Tibial nerve (tissue), 4 donors: ENCODE results near the gene HSPB3.

Source experiments
- EP300 ChIP-seq, 2 donors: sonication (generic); formaldehyde crosslinking; IDR thresholded peaks; one replicate each; pipeline ENCODE4 v1.6.1; 2017; ENCODE audit warnings: antibody characterized with exemption in 2 of 2, mild to moderate bottlenecking in 1 of 2
- POLR2A ChIP-seq, 2 donors: fragments of 450-650 bp; IDR thresholded peaks; one replicate each; pipeline ENCODE4 v1.6.1; 2017; ENCODE audit warnings: antibody characterized with exemption in 2 of 2, mild to moderate bottlenecking in 2 of 2, moderate library complexity in 2 of 2
- TF ChIP-seq, protein P1 (sequence below), 5 experiments: fragments of 200-600 bp in 3 of 5; fragments of 450-650 bp in 2 of 5; sonication (generic) in 3 of 5; IDR thresholded peaks; one replicate each; pipeline ENCODE4 v1.5.1; 2016 to 2019; ENCODE audit warnings: antibody characterized with exemption in 5 of 5, mild to moderate bottlenecking in 3 of 5, moderate library complexity in 2 of 5

DNA sequence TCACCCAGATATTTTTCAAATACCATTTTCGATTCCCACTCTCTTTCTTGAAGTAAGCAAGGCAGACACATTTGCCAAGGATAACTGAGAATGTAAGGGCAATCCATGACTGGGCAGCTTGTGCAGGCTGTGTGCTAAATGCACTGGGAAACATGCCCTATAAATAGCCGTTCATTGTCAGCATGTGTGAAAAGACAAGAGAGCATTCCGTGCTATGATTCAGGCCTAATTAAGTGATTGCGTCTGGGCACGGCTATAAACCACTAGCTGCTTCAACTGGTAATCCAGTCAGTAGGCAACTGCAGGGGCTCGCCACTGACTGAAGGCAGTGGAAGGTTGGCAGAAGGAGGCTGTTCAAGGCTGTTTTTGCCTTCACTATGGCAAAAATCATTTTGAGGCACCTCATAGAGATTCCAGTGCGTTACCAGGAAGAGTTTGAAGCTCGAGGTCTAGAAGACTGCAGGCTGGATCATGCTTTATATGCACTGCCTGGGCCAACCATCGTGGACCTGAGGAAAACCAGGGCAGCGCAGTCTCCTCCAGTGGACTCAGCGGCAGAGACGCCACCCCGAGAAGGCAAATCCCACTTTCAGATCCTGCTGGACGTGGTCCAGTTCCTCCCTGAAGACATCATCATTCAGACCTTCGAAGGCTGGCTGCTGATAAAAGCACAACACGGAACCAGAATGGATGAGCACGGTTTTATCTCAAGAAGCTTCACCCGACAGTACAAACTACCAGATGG lies at the start of gene HSPB3:
- TF ChIP-seq, protein P1, sequence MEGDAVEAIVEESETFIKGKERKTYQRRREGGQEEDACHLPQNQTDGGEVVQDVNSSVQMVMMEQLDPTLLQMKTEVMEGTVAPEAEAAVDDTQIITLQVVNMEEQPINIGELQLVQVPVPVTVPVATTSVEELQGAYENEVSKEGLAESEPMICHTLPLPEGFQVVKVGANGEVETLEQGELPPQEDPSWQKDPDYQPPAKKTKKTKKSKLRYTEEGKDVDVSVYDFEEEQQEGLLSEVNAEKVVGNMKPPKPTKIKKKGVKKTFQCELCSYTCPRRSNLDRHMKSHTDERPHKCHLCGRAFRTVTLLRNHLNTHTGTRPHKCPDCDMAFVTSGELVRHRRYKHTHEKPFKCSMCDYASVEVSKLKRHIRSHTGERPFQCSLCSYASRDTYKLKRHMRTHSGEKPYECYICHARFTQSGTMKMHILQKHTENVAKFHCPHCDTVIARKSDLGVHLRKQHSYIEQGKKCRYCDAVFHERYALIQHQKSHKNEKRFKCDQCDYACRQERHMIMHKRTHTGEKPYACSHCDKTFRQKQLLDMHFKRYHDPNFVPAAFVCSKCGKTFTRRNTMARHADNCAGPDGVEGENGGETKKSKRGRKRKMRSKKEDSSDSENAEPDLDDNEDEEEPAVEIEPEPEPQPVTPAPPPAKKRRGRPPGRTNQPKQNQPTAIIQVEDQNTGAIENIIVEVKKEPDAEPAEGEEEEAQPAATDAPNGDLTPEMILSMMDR (IDR thresholded peaks at IDR 0.05), result no peak
- TF ChIP-seq POLR2A (IDR thresholded peaks at IDR 0.05) (no peak), EP300 (IDR thresholded peaks at IDR 0.05) (no peak)
